ENCODE data around the gene HIVEP2.

Gene HIVEP2

DNA sequence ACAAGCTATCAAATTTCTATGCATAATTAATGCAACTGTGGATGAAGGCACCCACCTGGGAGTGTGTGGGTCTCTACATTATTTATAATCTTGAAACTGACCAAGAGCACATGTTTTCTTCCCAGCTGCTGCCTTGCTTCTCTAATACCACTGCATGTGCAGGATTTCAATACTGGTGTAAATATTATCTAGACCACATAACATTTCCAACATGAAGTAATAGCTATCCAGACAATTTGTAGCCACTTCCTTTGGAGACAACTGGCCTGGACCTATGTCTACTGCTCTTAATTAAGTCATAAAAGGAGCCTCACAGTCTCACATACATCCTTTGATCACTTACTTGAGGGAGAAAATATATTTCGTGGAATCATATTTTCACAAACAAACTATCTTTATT lies 180.7 kb downstream of the HIVEP2 start:
- DNase-seq, result no peak

DNA sequence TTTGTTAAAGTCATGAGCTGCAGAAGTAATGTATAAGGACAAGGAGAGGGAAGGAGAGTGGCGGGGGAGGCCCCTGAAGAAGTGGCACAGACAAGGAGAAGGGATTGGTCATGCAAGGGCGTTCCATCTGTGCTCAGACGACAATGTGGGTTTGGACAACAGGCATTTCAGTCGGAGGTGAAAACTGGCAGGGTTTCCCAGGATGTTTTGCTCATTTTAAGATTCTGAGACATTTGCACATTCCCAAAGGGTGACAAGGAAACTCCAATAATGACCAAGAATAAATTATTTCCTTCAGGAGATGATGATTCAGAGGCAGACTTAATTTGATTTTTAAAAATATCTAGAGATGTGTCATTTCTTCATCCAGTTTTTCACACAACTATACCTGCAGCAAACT lies 181.8 kb downstream of the HIVEP2 start:
- no peak for DNase-seq

DNA sequence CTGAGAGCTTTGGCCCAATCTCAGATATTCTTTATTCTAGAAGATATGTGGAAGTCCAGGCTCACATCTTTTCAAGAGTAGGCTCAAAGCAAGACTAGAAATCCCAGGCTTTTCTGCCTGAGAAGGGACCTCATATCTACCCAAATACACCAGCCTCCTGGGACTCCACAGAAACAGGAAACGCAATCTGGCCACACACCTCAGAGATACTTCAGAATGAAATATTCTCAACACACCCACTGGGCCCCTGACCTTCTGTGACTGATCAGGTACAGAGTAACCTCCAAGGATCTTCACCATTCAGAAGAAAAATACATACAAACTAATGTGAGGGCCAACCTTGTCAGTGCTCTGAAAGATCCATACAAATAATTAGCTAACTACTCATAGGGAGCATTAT lies 183.2 kb downstream of the HIVEP2 start:
- DNase-seq, result no peak

GRCh38 chr6:142760152-142760551 lies 184.8 kb downstream of the HIVEP2 start:
- DNase-seq, result no peak

GRCh38 chr6:142758629-142759025 lies 186.3 kb downstream of the HIVEP2 start:
- no peak for DNase-seq

GRCh38 chr6:142757852-142758628 lies 186.9 kb downstream of the HIVEP2 start:
- DNase-seq, result no peak

GRCh38 chr6:142756215-142756630 lies 188.8 kb downstream of the HIVEP2 start:
- no peak for DNase-seq

DNA sequence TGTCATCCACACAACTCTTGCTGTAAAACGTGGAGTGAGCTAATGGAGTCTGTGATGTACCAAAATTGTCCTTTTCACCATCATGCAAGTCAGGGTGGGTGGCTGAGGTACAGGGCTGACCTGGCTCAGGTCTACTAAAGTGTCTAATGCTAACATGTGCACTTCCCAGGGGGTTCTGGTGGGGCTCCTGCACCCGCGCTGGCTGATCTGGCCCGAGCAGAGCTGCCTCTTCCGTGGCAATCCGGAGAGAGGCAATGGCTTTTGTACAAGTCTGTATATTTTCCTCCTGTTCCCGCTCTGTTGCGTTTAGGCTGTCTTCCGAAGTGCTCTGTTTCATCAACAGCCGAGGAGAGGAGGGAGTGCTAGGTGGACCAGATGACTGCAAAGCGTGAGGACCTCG lies 191.8 kb downstream of the HIVEP2 start:
- no peak for DNase-seq

- no peak for DNase-seq
Measured at GRCh38 chr6:142752348-142752747, 192.6 kb downstream of the HIVEP2 start.

- no peak for DNase-seq
Measured at GRCh38 chr6:142751452-142751851, 193.5 kb downstream of the HIVEP2 start.

DNA sequence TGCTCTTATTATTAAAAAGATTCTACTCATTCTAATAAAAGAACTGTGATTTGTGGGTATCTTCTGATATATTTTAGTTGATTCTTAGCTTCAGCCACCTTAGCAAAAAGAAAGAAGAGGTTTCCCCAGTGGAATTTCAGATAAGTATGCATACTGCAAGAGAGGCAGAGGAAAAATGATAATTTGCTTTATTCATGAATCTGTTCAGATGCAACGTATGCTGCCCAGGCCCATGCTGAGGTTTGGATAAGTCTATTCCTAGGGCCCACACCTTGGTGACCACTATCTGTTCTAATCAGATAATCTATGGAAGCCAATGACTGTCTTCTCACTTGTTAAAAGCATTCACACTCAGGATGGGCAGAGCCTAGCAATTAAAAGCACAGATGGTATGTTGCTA lies 194.0 kb downstream of the HIVEP2 start:
- DNase-seq, result no peak

DNA sequence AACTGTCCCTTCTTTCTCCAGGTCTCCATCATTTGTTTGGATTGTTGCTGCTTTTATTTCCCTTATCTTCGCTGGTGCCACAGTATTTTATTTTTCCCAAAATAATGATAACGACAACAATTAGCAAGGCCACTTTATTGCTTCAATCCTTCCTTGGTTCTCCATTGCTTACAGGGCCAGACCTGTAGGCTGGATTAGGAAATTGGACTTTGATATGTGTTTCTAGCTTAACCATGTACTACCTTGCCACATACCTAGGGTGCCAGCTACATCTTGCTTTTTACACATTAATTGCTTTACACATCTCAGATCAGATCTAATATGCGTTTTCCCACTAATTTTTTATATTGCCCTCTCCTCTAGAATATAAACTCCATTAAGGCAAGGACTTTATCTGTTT lies 195.4 kb downstream of the HIVEP2 start:
- no peak for DNase-seq

- no peak for DNase-seq
Measured at GRCh38 chr6:142746524-142746923, 198.5 kb downstream of the HIVEP2 start.

- DNase-seq, result no peak
Measured at GRCh38 chr6:142744836-142745235, 200.1 kb downstream of the HIVEP2 start.

- no peak for DNase-seq
Measured at GRCh38 chr6:142740449-142740848, 204.5 kb downstream of the HIVEP2 start.

DNA sequence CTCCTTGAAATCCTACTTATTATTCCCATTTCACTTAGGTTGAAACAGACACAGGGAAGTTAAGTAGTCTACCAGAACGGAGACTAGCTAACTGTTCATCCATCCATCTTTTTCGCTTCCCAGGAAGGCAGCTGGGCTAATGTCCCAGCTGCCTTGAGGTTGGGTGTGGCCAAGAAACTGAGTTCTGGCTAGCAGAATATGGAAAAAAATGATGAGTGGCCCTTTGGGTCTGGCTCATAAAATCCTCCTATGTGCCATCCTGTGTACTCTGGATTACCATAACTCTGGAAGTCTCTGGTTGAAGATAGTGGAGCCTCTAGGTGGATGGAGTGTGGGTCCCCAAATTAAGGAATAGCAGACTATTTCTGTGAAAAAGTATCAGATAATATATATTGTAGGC lies 206.2 kb downstream of the HIVEP2 start:
- DNase-seq, result no peak

- no peak for DNase-seq
Measured at GRCh38 chr6:142738035-142738396, 207.0 kb downstream of the HIVEP2 start.

GRCh38 chr6:142737368-142738034 lies 207.5 kb downstream of the HIVEP2 start:
- DNase-seq, result no peak

DNA sequence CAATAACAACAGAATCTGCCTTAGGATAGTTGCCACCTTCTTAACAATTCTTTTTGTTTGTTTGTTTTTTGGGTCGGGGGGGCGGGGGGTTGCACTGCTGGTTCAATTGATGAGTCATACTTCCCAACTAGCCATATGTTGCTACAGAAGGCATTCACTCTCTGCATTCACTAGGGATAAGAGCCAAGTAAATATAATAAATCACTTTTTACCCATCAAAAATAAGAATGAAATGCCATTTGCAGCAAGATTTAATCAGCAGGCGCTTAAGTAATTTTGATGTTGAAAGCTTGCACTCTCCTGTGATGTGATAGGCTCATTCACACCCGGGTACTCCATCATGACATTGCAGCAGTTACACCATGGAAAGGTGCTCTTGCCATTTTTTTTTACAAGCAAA lies 209.8 kb downstream of the HIVEP2 start:
- DNase-seq, result no peak

DNA sequence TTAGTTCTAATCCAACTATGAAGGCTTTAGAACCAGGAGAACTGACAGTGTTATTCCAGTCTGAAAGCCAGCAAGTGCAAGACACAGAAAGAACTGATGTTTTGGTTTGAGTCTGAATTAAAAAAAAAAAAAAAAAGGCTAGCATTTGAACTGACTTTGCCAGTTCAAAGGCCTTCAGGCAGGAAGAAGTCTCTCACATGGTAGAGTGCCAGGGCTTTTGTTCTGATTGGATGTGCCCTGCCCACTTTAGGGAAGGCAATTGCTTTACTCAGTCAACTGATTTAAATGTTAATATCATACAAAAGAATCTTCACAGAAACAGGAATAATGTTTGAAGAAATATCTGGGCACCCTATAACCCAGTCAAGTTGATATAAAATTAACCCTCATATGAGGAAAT lies 212.2 kb downstream of the HIVEP2 start:
- no peak for DNase-seq

- no peak for DNase-seq
Measured at GRCh38 chr6:142731611-142732010, 213.4 kb downstream of the HIVEP2 start.

DNA sequence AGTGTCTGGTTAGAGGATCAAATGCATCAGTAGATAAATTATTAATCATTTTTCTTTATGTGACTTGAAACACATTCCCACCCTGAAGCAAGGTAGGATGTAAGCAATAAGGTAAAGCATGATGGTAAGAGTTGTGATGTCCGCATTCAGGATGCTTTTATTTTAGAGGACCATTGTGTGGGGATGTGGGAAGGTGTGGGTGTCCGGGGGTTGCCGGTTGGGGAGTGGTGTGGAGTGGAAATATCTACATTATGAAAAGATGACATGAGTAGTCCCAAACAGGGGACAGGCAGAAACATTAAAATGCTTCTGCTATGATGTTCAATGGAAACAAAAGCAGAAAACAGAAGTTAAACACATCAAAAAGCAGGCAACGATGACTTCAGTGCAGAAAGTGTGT lies 215.4 kb downstream of the HIVEP2 start:
- DNase-seq, result no peak

GRCh38 chr6:142728910-142729481 lies 216.0 kb downstream of the HIVEP2 start:
- DNase-seq, result no peak

DNA sequence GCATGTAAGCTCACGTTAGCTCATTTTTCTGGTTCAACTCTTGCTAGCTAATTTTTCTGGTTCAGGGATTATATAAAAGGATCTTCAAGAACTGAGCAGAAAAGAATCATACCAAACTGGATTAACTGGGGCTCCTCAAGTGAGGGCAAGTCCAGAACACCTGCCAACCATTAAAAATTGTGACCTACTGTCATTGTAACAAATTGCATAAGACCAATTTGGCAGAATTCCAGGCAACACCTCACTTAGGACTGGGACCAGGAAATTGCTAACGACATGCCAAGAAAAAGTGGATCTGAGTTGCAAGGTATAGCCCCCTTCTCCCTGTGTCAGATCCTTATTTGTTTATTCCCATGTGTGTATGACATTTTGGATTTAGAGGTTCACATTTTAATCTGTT lies 216.6 kb downstream of the HIVEP2 start:
- no peak for DNase-seq
